OCI-LY7 (cell line): ENCODE data around the gene NOS3. TPM values are rescaled to one million over a fixed set of nuclear protein-coding genes. Genes with fewer than 3 reads are reported as not detected.

Experiments used
- BruUV-seq: library from RNA; stranded (reverse); fragments of 400-500 nt; replicated peaks from 2 replicates; lab custom pipeline; 2021; lab: Mats Ljungman, UMichigan
- CTCF ChIA-PET: fragments of 300-600 bp; sonication (Branson Sonifier 250); formaldehyde crosslinking; loops from one replicate; lab custom pipeline; 2022; ENCODE audit warnings: antibody characterized with exemption; ENCODE audit not compliant: unreplicated experiment; lab: Charles Lee
- POLR2A ChIA-PET: fragments of 300-600 bp; sonication (Branson Sonifier 250); formaldehyde crosslinking; loops from one replicate; lab custom pipeline; 2022; ENCODE audit warnings: antibody characterized with exemption; lab: Charles Lee
- DNase-seq: peaks from one replicate; pipeline ENCODE4 v3.0.0-alpha.2; 2015; ENCODE audit warnings: low spot score
- H2AFZ ChIP-seq: fragments of 200-600 bp; sonication (generic), shearing (Covaris generic); 2 replicates; pipeline ENCODE4 v1.6.1; 2014; ENCODE audit warnings: mild to moderate bottlenecking, antibody characterized with exemption, low read length, moderate library complexity
- H3K27ac ChIP-seq: fragments of 200-600 bp; sonication (generic); 2 replicates; pipeline ENCODE4 v1.5.1; 2014; ENCODE audit warnings: mixed run types, low read depth, mild to moderate bottlenecking, moderate library complexity, low read length, inconsistent platforms; ENCODE audit not compliant: poor library complexity, severe bottlenecking
- H3K36me3 ChIP-seq: fragments of 200-600 bp; sonication (generic); 2 replicates; pipeline ENCODE4 v1.6.1; 2014; ENCODE audit warnings: mild to moderate bottlenecking, antibody characterized with exemption, low read length, moderate library complexity, mixed read lengths; ENCODE audit not compliant: insufficient read depth
- H3K4me1 ChIP-seq: fragments of 200-600 bp; sonication (generic); 2 replicates; pipeline ENCODE4 v1.5.1; 2014; ENCODE audit warnings: mild to moderate bottlenecking, low read length; ENCODE audit not compliant: insufficient read depth, poor library complexity, severe bottlenecking
- H3K4me2 ChIP-seq: fragments of 200-600 bp; sonication (generic); 2 replicates; pipeline ENCODE4 v1.6.1; 2014; ENCODE audit warnings: mild to moderate bottlenecking, low read length
- H3K4me3 ChIP-seq: fragments of 200-600 bp; sonication (generic); 2 replicates; pipeline ENCODE4 v1.5.1; 2014; ENCODE audit warnings: mild to moderate bottlenecking, low read depth, low read length; ENCODE audit not compliant: poor library complexity, severe bottlenecking
- H3K79me2 ChIP-seq: fragments of 200-600 bp; sonication (generic); 2 replicates; pipeline ENCODE4 v1.6.1; 2016; ENCODE audit warnings: low read depth, mild to moderate bottlenecking, low read length, moderate library complexity, mixed read lengths; ENCODE audit not compliant: insufficient read depth
- H3K9me2 ChIP-seq: fragments of 200-600 bp; sonication (generic); 2 replicates; pipeline ENCODE4 v1.6.1; 2016; ENCODE audit warnings: mild to moderate bottlenecking, low read length, mixed read lengths; ENCODE audit not compliant: insufficient read depth
- H3K9me3 ChIP-seq: fragments of 200-600 bp; sonication (generic); 2 replicates; pipeline ENCODE4 v1.6.1; 2014; ENCODE audit warnings: mild to moderate bottlenecking, mixed run types, low read length, mixed read lengths
- H4K20me1 ChIP-seq: fragments of 200-600 bp; sonication (generic); 2 replicates; pipeline ENCODE4 v1.6.1; 2014; ENCODE audit warnings: mild to moderate bottlenecking, antibody characterized with exemption, low read length, moderate library complexity, mixed read lengths; ENCODE audit not compliant: insufficient read depth
- EZH2phosphoT487 ChIP-seq: fragments of 200-600 bp; sonication (generic); IDR thresholded peaks from 2 replicates; pipeline ENCODE4 v1.6.1; 2018; ENCODE audit warnings: low read depth, borderline replicate concordance, mild to moderate bottlenecking, mixed run types, antibody characterized with exemption, low read length, moderate library complexity, mixed read lengths
- intact Hi-C: fragments of 100-400 bp; cut with micrococcal nuclease; formaldehyde crosslinking; loops from one replicate; pipeline ENCODE4 v1.10.0; 2022; ENCODE audit not compliant: unreplicated experiment
- total RNA-seq, 2 experiments: library from RNA; depleted of rRNA in 1 of 2; stranded (reverse); fragments of >200 nt in 1 of 2; shearing (Covaris generic) in 1 of 2; gene quantifications; 2 replicates each; pipeline ENCODE4 v1.2.3, GENCODE V29; 2014 to 2022
- TF ChIP-seq, protein P1 (sequence below): fragments of 200-600 bp; sonication (generic); conservative IDR thresholded peaks from 2 replicates; pipeline ENCODE4 v1.5.1; 2014; ENCODE audit warnings: mild to moderate bottlenecking, antibody characterized with exemption, low read length, moderate library complexity, mixed read lengths

The NOS3 gene
- total RNA-seq, 2 experiments from 2014 or later = 0.78 to 0.82 TPM

DNA sequence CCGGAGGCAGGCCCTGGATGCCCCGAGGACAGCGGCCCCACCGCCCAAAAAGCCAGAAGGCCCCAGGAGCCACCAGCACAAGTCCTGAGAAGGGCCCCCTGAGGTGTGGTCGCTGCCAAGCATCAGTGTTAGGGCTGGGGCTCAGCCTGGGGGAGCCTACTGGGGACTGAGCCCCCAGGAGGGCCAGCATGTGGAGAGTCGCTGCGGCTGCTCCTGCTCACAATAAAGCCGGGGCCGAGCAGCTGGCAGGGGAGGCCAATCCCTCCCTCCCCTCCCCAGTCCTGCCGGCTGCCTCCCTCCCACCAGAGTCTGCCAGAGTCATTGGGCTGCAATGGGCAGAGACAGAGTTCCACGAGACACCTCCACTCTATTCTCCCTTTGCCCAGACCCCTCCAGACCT, 54.4 kb downstream of the NOS3 start:
- BruUV-seq = no TSS peak
- intact Hi-C loops = no loop called here
- Histone ChIP-seq H3K27ac (no peak overlapping the region), H3K36me3 (no peaks in the 10 kb centered on the region), H3K4me3 (no peak overlapping the region), H2AFZ (no peak overlapping the region), H3K79me2 (no peaks in the 10 kb centered on the region), H3K4me1 (no peaks in the 10 kb centered on the region), H4K20me1 (no peaks in the 10 kb centered on the region), H3K4me2 (no peak overlapping the region), H3K9me3 (no peaks in the 10 kb centered on the region), H3K9me2 (no peaks in the 10 kb centered on the region)
- TF ChIP-seq EZH2phosphoT487 = no peak
- TF ChIP-seq, protein P1, sequence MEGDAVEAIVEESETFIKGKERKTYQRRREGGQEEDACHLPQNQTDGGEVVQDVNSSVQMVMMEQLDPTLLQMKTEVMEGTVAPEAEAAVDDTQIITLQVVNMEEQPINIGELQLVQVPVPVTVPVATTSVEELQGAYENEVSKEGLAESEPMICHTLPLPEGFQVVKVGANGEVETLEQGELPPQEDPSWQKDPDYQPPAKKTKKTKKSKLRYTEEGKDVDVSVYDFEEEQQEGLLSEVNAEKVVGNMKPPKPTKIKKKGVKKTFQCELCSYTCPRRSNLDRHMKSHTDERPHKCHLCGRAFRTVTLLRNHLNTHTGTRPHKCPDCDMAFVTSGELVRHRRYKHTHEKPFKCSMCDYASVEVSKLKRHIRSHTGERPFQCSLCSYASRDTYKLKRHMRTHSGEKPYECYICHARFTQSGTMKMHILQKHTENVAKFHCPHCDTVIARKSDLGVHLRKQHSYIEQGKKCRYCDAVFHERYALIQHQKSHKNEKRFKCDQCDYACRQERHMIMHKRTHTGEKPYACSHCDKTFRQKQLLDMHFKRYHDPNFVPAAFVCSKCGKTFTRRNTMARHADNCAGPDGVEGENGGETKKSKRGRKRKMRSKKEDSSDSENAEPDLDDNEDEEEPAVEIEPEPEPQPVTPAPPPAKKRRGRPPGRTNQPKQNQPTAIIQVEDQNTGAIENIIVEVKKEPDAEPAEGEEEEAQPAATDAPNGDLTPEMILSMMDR = no peak
- DNase-seq = no peak
- POLR2A ChIA-PET = no interaction called here
- CTCF ChIA-PET = no interaction called here

DNA sequence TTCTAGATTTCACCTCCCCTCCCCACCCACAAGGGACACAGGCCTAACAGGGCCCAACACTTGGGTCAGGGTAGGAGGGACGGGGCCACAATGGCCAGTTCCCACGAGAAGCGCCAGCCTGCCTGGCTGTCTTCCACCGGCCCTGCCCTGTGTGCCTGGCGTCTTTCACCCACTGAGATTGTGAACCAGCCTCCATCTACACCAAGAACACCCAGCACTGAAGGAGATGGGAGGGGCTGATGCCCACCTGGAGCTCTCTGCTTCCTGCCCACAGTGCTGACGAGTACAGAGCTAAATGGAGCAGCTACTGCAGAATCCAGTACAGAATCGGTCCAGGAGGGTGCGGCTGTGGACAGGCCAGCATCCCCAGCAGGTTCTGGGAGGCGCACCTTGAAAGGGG, 55.1 kb downstream of the NOS3 start:
- no TSS peak for BruUV-seq
- Histone ChIP-seq H3K9me3 (no peaks in the 10 kb centered on the region), H3K4me3 (no peak overlapping the region), H3K36me3 (no peaks in the 10 kb centered on the region), H3K79me2 (no peaks in the 10 kb centered on the region), H4K20me1 (no peaks in the 10 kb centered on the region), H3K4me2 (no peak overlapping the region), H3K27ac (no peak overlapping the region), H2AFZ (no peak overlapping the region), H3K4me1 (no peaks in the 10 kb centered on the region), H3K9me2 (no peaks in the 10 kb centered on the region)
- DNase-seq = no peak
- intact Hi-C loops = no loop called here
- TF ChIP-seq, protein P1 = no peak
- TF ChIP-seq EZH2phosphoT487 = no peak
- ChIA-PET CTCF (no interaction called here), POLR2A (no interaction called here)

DNA sequence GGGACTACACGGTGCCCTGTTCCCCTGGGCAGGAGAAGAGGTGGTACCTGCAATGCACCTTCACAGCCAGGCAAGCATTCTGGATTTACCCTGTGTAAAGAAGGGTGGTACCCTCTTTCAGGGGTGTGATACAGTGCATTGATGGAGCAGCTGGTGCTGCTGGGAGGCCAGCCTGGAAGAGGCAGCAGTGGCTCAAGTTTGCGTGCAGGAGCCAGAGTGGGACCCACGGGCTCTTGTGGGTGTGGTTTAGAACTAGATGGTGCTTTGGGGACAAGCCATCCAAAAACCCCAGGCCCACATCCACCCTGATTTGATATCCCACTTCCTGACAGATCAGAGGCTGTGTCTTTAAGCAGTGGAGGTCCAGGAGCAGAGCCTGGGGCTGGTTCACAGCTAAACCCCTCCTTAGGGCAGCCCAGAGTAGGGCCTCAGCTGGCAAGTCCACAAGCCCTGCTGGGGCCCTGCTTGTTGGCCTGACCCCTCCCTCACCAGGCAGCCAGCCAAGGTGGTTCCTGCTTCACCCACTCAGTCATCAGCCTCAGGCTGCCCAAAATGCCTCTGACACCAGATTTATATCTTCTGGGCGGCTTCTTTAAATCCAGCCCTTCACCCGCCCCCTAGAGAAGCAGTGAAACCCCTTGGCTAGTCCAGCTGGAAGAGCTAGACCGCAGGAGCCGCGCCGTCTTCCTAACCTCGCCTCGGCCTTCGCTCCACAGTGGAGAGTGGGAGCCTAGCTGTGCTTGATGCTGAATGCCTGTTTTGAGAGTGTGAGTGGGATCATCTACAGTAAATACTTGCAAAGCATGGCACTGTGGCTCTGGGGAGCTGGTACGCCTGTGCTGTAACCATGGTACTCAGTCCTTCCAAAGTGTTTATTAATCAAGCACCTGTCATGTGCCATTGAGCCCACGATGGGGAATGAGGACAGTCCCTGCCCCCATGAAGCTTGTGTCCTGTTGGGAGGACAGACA, 56.1 kb downstream of the NOS3 start:
- Histone ChIP-seq H3K4me1 (no peaks in the 10 kb centered on the region), H3K79me2 (no peaks in the 10 kb centered on the region), H4K20me1 (no peaks in the 10 kb centered on the region), H3K4me2 (no peak overlapping the region), H3K27ac (no peak overlapping the region), H2AFZ (no peak overlapping the region), H3K9me3 (no peaks in the 10 kb centered on the region), H3K4me3 (no peak overlapping the region), H3K36me3 (no peaks in the 10 kb centered on the region), H3K9me2 (no peaks in the 10 kb centered on the region)
- no peak for DNase-seq
- ChIA-PET CTCF (no interaction called here), POLR2A (no interaction called here)
- intact Hi-C loops = no loop called here
- no TSS peak for BruUV-seq
- no peak for TF ChIP-seq EZH2phosphoT487
- TF ChIP-seq, protein P1 = no peak
